ENCODE results near the gene PPM1D. TPM values are rescaled to one million over a fixed set of nuclear protein-coding genes. Genes with fewer than 3 reads are reported as not detected.

PPM1D gene
- total and polyA plus RNA-seq, 12 donors = 3.1 to 10.6 (median 7.5) TPM

- H3K27ac ChIP-seq = no peak overlapping the region
- H3K9me3 ChIP-seq = no peaks in the 10 kb centered on the region
- ATAC-seq (no peak), DNase-seq (no peak)
- H3K36me3 ChIP-seq = peaks cover 0 to 98% (median 19%) of the 10 kb centered on the region in 9 donors
- H3K27me3 ChIP-seq = no peaks in the 10 kb centered on the region
- no peak overlapping the region for H3K4me3 ChIP-seq
- TF ChIP-seq CTCF (IDR thresholded peaks at IDR 0.05) = no peak
- no peaks in the 10 kb centered on the region for H3K4me1 ChIP-seq
- WGBS, 2 donors = 97% methylated on average over 6 of the region's 7 CpGs
- intact Hi-C loops (cut with DNase I) = no loop called here
Measured at GRCh38 chr17:60685437-60685836, 85.4 kb downstream of the PPM1D start.

DNA sequence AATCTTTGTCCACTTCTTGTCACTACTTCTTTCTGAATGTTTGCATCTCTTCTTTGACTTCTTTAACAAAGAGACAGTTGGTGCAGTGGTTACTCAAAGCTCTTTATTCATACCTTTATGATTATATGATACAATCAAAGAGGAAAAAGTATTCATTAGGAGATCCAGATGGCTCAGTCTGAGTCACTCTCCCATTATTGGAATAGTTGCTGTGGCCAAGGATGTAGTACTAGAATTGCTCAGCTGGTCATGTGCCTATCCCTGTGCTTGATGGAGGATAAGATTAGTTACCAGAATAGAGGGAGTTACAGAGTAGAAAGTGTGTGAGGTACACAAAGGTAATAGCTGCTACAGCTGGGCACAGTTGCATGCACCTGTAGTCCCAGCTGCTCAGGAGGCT lies 96.0 kb downstream of the PPM1D start:
- intact Hi-C loops (cut with DNase I) = no loop called here
- Histone ChIP-seq H3K4me1 (no peaks in the 10 kb centered on the region), H3K9me3 (no peaks in the 10 kb centered on the region), H3K36me3 (peaks cover 0 to 78% (median 18%) of the 10 kb centered on the region in 9 donors), H3K27me3 (no peaks in the 10 kb centered on the region), H3K27ac (no peak overlapping the region), H3K4me3 (no peak overlapping the region)
- ATAC-seq = no peak
- DNase-seq = no peak
- no peak for TF ChIP-seq CTCF (IDR thresholded peaks at IDR 0.05)

DNA sequence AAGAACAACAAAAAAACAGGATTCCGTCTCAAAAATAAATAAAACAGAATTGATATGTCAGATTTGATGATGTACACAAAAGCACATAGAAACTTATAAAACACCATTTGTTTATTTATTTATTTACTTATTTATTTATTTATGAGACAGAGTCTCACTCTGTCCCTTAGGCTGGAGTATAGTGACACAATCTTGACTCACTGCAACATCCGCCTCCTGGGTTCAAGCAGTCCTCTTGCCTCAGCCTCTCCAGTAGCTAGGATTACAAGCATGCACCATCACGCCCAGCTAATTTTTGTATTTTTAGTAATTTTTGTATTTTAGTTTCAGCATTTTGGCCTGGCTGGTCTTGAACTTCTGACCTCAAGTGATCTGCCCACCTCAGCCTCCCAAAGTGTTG lies 99.1 kb downstream of the PPM1D start:
- H3K27me3 ChIP-seq = no peaks in the 10 kb centered on the region
- H3K4me1 ChIP-seq = no peaks in the 10 kb centered on the region
- no peak overlapping the region for H3K27ac ChIP-seq
- ATAC-seq = no peak
- no peak for DNase-seq
- H3K4me3 ChIP-seq = no peak overlapping the region
- TF ChIP-seq CTCF (IDR thresholded peaks at IDR 0.05) = no peak
- H3K36me3 ChIP-seq = peaks cover 0 to 60% (median 7%) of the 10 kb centered on the region in 9 donors
- WGBS, 2 donors = 86 to 97% methylated on average over 3 of the region's 3 CpGs
- intact Hi-C loops (cut with DNase I) = no loop called here
- H3K9me3 ChIP-seq = no peaks in the 10 kb centered on the region

GRCh38 chr17:60704170-60704569 lies 104.2 kb downstream of the PPM1D start:
- no peaks in the 10 kb centered on the region for H3K27me3 ChIP-seq
- intact Hi-C loops (cut with DNase I) = no loop called here
- H3K27ac ChIP-seq = no peak overlapping the region
- peaks cover 0 to 35% (median 2%) of the 10 kb centered on the region in 9 donors for H3K36me3 ChIP-seq
- WGBS, 2 donors = 54 to 59% methylated on average over 3 of the region's 3 CpGs
- no peak overlapping the region for H3K4me3 ChIP-seq
- ATAC-seq (no peak), DNase-seq (no peak)
- no peaks in the 10 kb centered on the region for H3K4me1 ChIP-seq
- no peaks in the 10 kb centered on the region for H3K9me3 ChIP-seq
- TF ChIP-seq CTCF (IDR thresholded peaks at IDR 0.05) = no peak
